Mesendoderm (in vitro differentiated cells): ENCODE measurements around the gene CPAMD8.

Source experiments
- DNase-seq: peaks from one replicate; pipeline ENCODE4 v3.0.0; 2013
- H2AK5ac ChIP-seq: 2 replicates; pipeline ENCODE4 v1.6.1; 2013; ENCODE audit warnings: low read length, inconsistent platforms
- H2BK120ac ChIP-seq: 2 replicates; pipeline ENCODE4 v1.6.1; 2013; ENCODE audit warnings: low read depth, mild to moderate bottlenecking, low read length, moderate library complexity, mixed read lengths
- H2BK15ac ChIP-seq: replicated peaks from 2 replicates; pipeline ENCODE4 v1.6.1; 2013; ENCODE audit warnings: low read depth, mild to moderate bottlenecking, moderate library complexity
- H2BK5ac ChIP-seq: 2 replicates; pipeline ENCODE4 v1.6.1; 2013; ENCODE audit warnings: low read length, inconsistent platforms
- H3K18ac ChIP-seq: 2 replicates; pipeline ENCODE4 v1.6.1; 2013; ENCODE audit warnings: mild to moderate bottlenecking, low read length, mixed read lengths
- H3K23ac ChIP-seq: one replicate; pipeline ENCODE4 v1.6.1; 2013; ENCODE audit warnings: low read length
- H3K27ac ChIP-seq: 2 replicates; pipeline ENCODE4 v1.5.1; 2013; ENCODE audit warnings: low read depth, mild to moderate bottlenecking, inconsistent platforms, low read length, moderate library complexity
- H3K27me3 ChIP-seq: 2 replicates; pipeline ENCODE4 v1.6.1; 2013; ENCODE audit warnings: low read length, control low read depth, mild to moderate bottlenecking, inconsistent platforms; ENCODE audit not compliant: insufficient read depth, poor library complexity
- H3K36me3 ChIP-seq: 2 replicates; pipeline ENCODE4 v1.6.1; 2013; ENCODE audit warnings: low read length, inconsistent platforms; ENCODE audit not compliant: control insufficient read depth, insufficient read depth
- H3K4ac ChIP-seq: one replicate; pipeline ENCODE4 v1.6.1; 2013; ENCODE audit warnings: low read depth, mild to moderate bottlenecking, low read length, moderate library complexity
- H3K4me1 ChIP-seq: 2 replicates; pipeline ENCODE4 v1.6.1; 2013; ENCODE audit warnings: low read depth, low read length, inconsistent platforms; ENCODE audit not compliant: control insufficient read depth
- H3K4me2 ChIP-seq: 2 replicates; pipeline ENCODE4 v1.6.1; 2013; ENCODE audit warnings: low read length
- H3K4me3 ChIP-seq: 2 replicates; pipeline ENCODE4 v1.5.1; 2013; ENCODE audit warnings: mild to moderate bottlenecking, low read length
- H3K56ac ChIP-seq: one replicate; pipeline ENCODE4 v1.6.1; 2013; ENCODE audit warnings: low read length
- H3K79me1 ChIP-seq: 2 replicates; pipeline ENCODE4 v1.6.1; 2013; ENCODE audit warnings: low read length, inconsistent platforms
- H3K79me2 ChIP-seq: 2 replicates; pipeline ENCODE4 v1.6.1; 2013; ENCODE audit warnings: mild to moderate bottlenecking, low read length; ENCODE audit not compliant: control insufficient read depth, insufficient read depth
- H3K9ac ChIP-seq: 2 replicates; pipeline ENCODE4 v1.6.1; 2013; ENCODE audit warnings: low read length, inconsistent platforms
- H4K5ac ChIP-seq: one replicate; pipeline ENCODE4 v1.6.1; 2013; ENCODE audit warnings: low read length
- H4K8ac ChIP-seq: one replicate; pipeline ENCODE4 v1.6.1; 2013; ENCODE audit warnings: low read depth, mild to moderate bottlenecking, control low read depth, low read length, moderate library complexity
- whole genome bisulfite sequencing: extraction: QIAGEN DNeasy Blood & Tissue Kit; methylation state at CpG from one replicate; pipeline ENCODE4 v1.1.7; 2013; ENCODE audit warnings: low lambda C conversion rate, missing lambda C conversion rate; ENCODE audit not compliant: insufficient coverage; ENCODE audit errors: extremely low coverage; 5-methylcytosine and 5-hydroxymethylcytosine counted together

CPAMD8 gene

GRCh38 chr19:16946951-16947940, 79.4 kb downstream of the CPAMD8 start:
- H3K36me3 ChIP-seq, result no peaks in the 10 kb centered on the region
- no peak overlapping the region for H3K18ac ChIP-seq
- H3K79me1 ChIP-seq, result no peaks in the 10 kb centered on the region
- H3K9ac ChIP-seq, result no peak overlapping the region
- no peaks in the 10 kb centered on the region for H3K4me1 ChIP-seq
- H3K79me2 ChIP-seq, result no peaks in the 10 kb centered on the region
- DNase-seq, result no peak
- H2BK120ac ChIP-seq, result no peak overlapping the region
- no peak overlapping the region for H3K4ac ChIP-seq
- H3K56ac ChIP-seq, result no peak overlapping the region
- no peak overlapping the region for H2BK15ac ChIP-seq
- no peak overlapping the region for H3K27ac ChIP-seq
- H4K8ac ChIP-seq, result no peak overlapping the region
- no CpG with 5 or more reads among the region's 16 CpGs for WGBS
- H3K4me2 ChIP-seq, result no peak overlapping the region
- no peak overlapping the region for H2AK5ac ChIP-seq
- no peak overlapping the region for H4K5ac ChIP-seq
- H3K27me3 ChIP-seq, result no peaks in the 10 kb centered on the region
- H3K4me3 ChIP-seq, result no peak overlapping the region
- H2BK5ac ChIP-seq, result no peak overlapping the region
- H3K23ac ChIP-seq, result no peak overlapping the region

DNA sequence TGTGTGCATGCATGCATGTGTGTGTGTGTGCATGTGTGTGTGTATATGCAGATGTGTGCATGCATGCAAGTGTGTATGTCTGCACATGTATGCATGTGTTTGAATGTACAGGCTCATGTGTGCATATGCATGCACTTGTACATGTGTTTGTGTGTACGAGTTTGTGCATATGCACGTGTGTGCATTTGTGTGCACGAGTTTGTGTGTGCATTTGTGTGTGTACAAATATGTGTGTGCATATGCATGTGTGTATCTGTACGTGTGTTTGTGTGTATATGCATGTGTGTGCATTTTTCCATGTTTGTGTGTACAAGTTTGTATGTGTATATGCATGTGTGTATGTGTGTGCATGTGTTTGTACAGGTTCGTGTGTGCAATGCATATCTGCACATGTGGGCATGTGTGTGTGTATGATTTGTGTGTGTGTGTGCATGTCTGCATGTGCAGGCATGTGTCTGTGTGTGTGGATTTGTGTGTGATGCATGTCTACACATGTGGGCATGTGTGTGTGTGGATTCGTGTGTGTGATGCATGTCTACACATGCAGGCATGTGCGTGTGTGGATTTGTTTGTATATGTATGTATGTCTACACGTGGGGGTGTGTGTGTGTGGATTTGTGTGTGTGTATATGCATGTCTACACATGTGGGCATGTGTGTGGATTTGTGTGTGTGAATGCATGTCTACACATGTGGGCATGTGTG, 80.7 kb downstream of the CPAMD8 start:
- no peak overlapping the region for H3K27ac ChIP-seq
- no peak overlapping the region for H3K9ac ChIP-seq
- no peak overlapping the region for H4K8ac ChIP-seq
- H4K5ac ChIP-seq, result no peak overlapping the region
- H3K4me2 ChIP-seq, result no peak overlapping the region
- H3K36me3 ChIP-seq, result no peaks in the 10 kb centered on the region
- no peak overlapping the region for H3K18ac ChIP-seq
- no peaks in the 10 kb centered on the region for H3K79me1 ChIP-seq
- H3K4me3 ChIP-seq, result no peak overlapping the region
- H3K23ac ChIP-seq, result no peak overlapping the region
- H3K4ac ChIP-seq, result no peak overlapping the region
- no CpG with 5 or more reads among the region's 8 CpGs for WGBS
- no peaks in the 10 kb centered on the region for H3K27me3 ChIP-seq
- DNase-seq, result no peak
- no peak overlapping the region for H2BK5ac ChIP-seq
- no peak overlapping the region for H2AK5ac ChIP-seq
- no peaks in the 10 kb centered on the region for H3K79me2 ChIP-seq
- H3K4me1 ChIP-seq, result no peaks in the 10 kb centered on the region
- no peak overlapping the region for H2BK120ac ChIP-seq
- H3K56ac ChIP-seq, result no peak overlapping the region
- no peak overlapping the region for H2BK15ac ChIP-seq

DNA sequence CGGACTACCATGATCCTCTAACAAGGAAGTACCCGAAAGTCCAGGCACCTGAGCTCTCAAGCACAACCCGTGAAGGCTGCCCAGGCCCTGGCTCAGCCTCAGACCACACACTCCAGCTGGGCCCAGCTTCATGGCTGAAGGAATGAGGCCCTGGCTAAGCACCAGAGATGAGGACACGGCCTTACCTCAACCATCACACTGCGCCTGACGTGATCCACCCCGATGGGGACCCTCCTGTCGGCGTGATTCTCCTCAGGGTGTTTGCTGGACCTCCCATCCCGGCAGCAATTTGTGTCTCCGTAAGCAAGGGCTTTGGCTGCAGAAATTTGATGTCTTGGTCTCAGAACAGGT, 81.3 kb downstream of the CPAMD8 start:
- no peak overlapping the region for H3K27ac ChIP-seq
- H2BK5ac ChIP-seq, result no peak overlapping the region
- H3K79me1 ChIP-seq, result no peaks in the 10 kb centered on the region
- no peaks in the 10 kb centered on the region for H3K27me3 ChIP-seq
- H3K79me2 ChIP-seq, result no peaks in the 10 kb centered on the region
- H2BK15ac ChIP-seq, result no peak overlapping the region
- no peak for DNase-seq
- H3K18ac ChIP-seq, result no peak overlapping the region
- H3K4me3 ChIP-seq, result no peak overlapping the region
- no peak overlapping the region for H2AK5ac ChIP-seq
- no peak overlapping the region for H3K9ac ChIP-seq
- no peaks in the 10 kb centered on the region for H3K4me1 ChIP-seq
- H4K5ac ChIP-seq, result no peak overlapping the region
- H3K4me2 ChIP-seq, result no peak overlapping the region
- no peak overlapping the region for H2BK120ac ChIP-seq
- no CpG with 5 or more reads among the region's 11 CpGs for WGBS
- no peak overlapping the region for H3K4ac ChIP-seq
- H3K36me3 ChIP-seq, result no peaks in the 10 kb centered on the region
- H3K56ac ChIP-seq, result peak overlapping the region; percentile 31
- no peak overlapping the region for H4K8ac ChIP-seq
- no peak overlapping the region for H3K23ac ChIP-seq

DNA sequence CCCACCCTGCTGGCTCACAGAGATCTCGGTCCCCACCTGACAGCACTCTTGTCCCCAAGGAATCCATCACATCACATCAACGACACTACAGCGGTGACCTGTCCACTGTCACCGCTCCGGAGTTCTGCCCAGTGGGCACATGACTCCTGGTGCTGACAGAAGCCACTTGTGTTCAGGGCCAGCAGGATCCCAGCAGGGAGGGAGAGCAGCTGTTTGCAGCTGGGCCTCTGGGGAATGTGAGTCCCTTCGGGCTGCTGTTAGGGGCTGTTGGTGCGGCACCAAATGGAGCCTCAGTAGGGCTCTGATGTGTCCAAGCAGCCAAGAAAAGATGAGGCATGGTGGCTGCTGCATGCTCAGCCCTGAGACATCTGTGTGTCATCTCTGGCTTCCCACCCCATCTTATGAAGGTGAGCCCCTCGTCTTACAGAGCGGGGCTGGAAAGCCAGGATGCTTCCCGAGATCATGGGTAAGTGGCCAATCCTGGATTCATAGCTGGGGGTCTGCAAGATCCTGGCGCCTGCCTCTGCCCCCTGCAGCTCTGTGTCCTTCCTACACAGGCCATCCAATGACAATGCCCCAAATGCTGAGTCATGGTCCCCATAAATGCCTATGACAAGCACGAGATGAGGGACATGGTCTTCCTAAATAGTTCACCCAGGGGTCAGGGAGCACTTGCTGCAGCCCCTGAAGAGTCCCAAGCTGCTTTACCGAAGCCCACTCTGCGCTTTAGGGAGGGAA, 81.8 kb downstream of the CPAMD8 start:
- peak; percentile 21 for DNase-seq
- H3K4ac ChIP-seq, result no peak overlapping the region
- H3K9ac ChIP-seq, result no peak overlapping the region
- no peak overlapping the region for H2BK15ac ChIP-seq
- H3K27me3 ChIP-seq, result no peaks in the 10 kb centered on the region
- no peaks in the 10 kb centered on the region for H3K4me1 ChIP-seq
- H3K18ac ChIP-seq, result no peak overlapping the region
- no peak overlapping the region for H4K5ac ChIP-seq
- H2BK5ac ChIP-seq, result no peak overlapping the region
- H3K79me2 ChIP-seq, result no peaks in the 10 kb centered on the region
- WGBS, result no CpG with 5 or more reads among the region's 14 CpGs
- no peaks in the 10 kb centered on the region for H3K36me3 ChIP-seq
- no peak overlapping the region for H3K23ac ChIP-seq
- no peak overlapping the region for H2AK5ac ChIP-seq
- no peak overlapping the region for H4K8ac ChIP-seq
- H3K79me1 ChIP-seq, result no peaks in the 10 kb centered on the region
- no peak overlapping the region for H3K4me2 ChIP-seq
- H3K56ac ChIP-seq, result no peak overlapping the region
- no peak overlapping the region for H3K4me3 ChIP-seq
- H3K27ac ChIP-seq, result no peak overlapping the region
- H2BK120ac ChIP-seq, result no peak overlapping the region

GRCh38 chr19:16943942-16944625, 82.5 kb downstream of the CPAMD8 start:
- H3K79me1 ChIP-seq, result no peaks in the 10 kb centered on the region
- H3K79me2 ChIP-seq, result no peaks in the 10 kb centered on the region
- H3K4me1 ChIP-seq, result no peaks in the 10 kb centered on the region
- no peak overlapping the region for H2BK15ac ChIP-seq
- no peak overlapping the region for H2BK5ac ChIP-seq
- no peak overlapping the region for H3K4me3 ChIP-seq
- no peak overlapping the region for H3K9ac ChIP-seq
- H3K56ac ChIP-seq, result no peak overlapping the region
- no peak overlapping the region for H3K27ac ChIP-seq
- no peak overlapping the region for H3K4ac ChIP-seq
- no peaks in the 10 kb centered on the region for H3K27me3 ChIP-seq
- no peak overlapping the region for H4K5ac ChIP-seq
- H3K36me3 ChIP-seq, result no peaks in the 10 kb centered on the region
- H3K18ac ChIP-seq, result no peak overlapping the region
- H3K23ac ChIP-seq, result no peak overlapping the region
- WGBS, result no CpG with 5 or more reads among the region's 13 CpGs
- H2BK120ac ChIP-seq, result no peak overlapping the region
- no peak overlapping the region for H3K4me2 ChIP-seq
- DNase-seq, result no peak
- H4K8ac ChIP-seq, result no peak overlapping the region
- no peak overlapping the region for H2AK5ac ChIP-seq
